SK-N-MC (cell line): ENCODE data around the gene ASPDH.

Experiments
- EZH2 ChIP-seq: fragments of 200-600 bp; sonication (generic); IDR thresholded peaks from one replicate; pipeline ENCODE4 v1.6.1; 2017; ENCODE audit warnings: antibody characterized with exemption
- POLR2AphosphoS5 ChIP-seq: IDR thresholded peaks from 2 replicates; pipeline ENCODE4 v1.6.1; 2012; ENCODE audit warnings: mild to moderate bottlenecking, low read depth, low read length, borderline replicate concordance

- TF ChIP-seq EZH2 = no peak
- no peak for TF ChIP-seq POLR2AphosphoS5
These were observed 18.6 kb downstream of the ASPDH start for GRCh38 chr19:50495020-50495531.
